Neural progenitor cell (in vitro differentiated cells): ENCODE measurements around the gene MCM5. TPM values are rescaled to one million over a fixed set of nuclear protein-coding genes. Genes with fewer than 3 reads are reported as not detected.
A peak's percentile ranks its signal among the peaks of the same experiment; 100 is the strongest.

Experiments
- DNase-seq: peaks from one replicate; pipeline ENCODE4 v3.0.0-alpha.2; 2016; ENCODE audit warnings: low spot score
- H2AFZ ChIP-seq: fragments of 200-600 bp; sonication (generic); replicated peaks from 2 replicates; pipeline ENCODE4 v1.6.1; 2016; ENCODE audit warnings: antibody characterized with exemption
- H3F3A ChIP-seq: fragments of 200-600 bp; sonication (generic); 2 replicates; pipeline ENCODE4 v1.6.1; 2016; ENCODE audit warnings: antibody characterized with exemption, low read depth
- H3K27ac ChIP-seq: fragments of 200-600 bp; sonication (generic); 2 replicates; pipeline ENCODE4 v1.5.1; 2016; ENCODE audit warnings: mild to moderate bottlenecking
- H3K27me3 ChIP-seq: fragments of 200-600 bp; sonication (generic); 2 replicates; pipeline ENCODE4 v1.6.1; 2016; ENCODE audit warnings: mild to moderate bottlenecking, moderate library complexity
- H3K36me3 ChIP-seq: fragments of 200-600 bp; sonication (generic); 2 replicates; pipeline ENCODE4 v1.5.1; 2016
- H3K4me1 ChIP-seq: fragments of 200-600 bp; sonication (generic); 2 replicates; pipeline ENCODE4 v1.6.1; 2016; ENCODE audit warnings: mixed run types
- H3K4me2 ChIP-seq: fragments of 200-600 bp; sonication (generic); 2 replicates; pipeline ENCODE4 v1.6.1; 2016
- H3K4me3 ChIP-seq: fragments of 200-600 bp; sonication (generic); 2 replicates; pipeline ENCODE4 v1.5.1; 2016
- H3K79me2 ChIP-seq: fragments of 200-600 bp; sonication (generic); 2 replicates; pipeline ENCODE4 v1.6.1; 2016; ENCODE audit warnings: low read depth
- H3K9ac ChIP-seq: fragments of 200-600 bp; sonication (generic); 2 replicates; pipeline ENCODE4 v1.6.1; 2016
- H3K9me3 ChIP-seq: fragments of 200-600 bp; sonication (generic); 2 replicates; pipeline ENCODE4 v1.5.1; 2016; ENCODE audit warnings: low read depth
- H4K20me1 ChIP-seq: fragments of 200-600 bp; sonication (generic); 2 replicates; pipeline ENCODE4 v1.6.1; 2016; ENCODE audit warnings: low read depth
- H3K27ac Mint-ChIP-seq: 3 replicates; pipeline ENCODE4 v1.8.0; 2021; ENCODE audit warnings: mixed read lengths
- H3K27me3 Mint-ChIP-seq: 2 replicates; pipeline ENCODE4 v1.8.0; 2022; ENCODE audit warnings: low read depth, mild to moderate bottlenecking, inconsistent platforms, moderate library complexity, mixed read lengths; ENCODE audit not compliant: insufficient read depth
- H3K36me3 Mint-ChIP-seq: 3 replicates; pipeline ENCODE4 v1.8.0; 2021; ENCODE audit warnings: mixed read lengths
- H3K4me1 Mint-ChIP-seq: 3 replicates; pipeline ENCODE4 v1.8.0; 2021; ENCODE audit warnings: mixed read lengths
- H3K4me3 Mint-ChIP-seq: 3 replicates; pipeline ENCODE4 v1.8.0; 2021; ENCODE audit warnings: mild to moderate bottlenecking, moderate library complexity, mixed read lengths
- H3K9me3 Mint-ChIP-seq: 3 replicates; pipeline ENCODE4 v1.8.0; 2020; ENCODE audit warnings: mixed read lengths
- EZH2 ChIP-seq: fragments of 200-600 bp; sonication (generic); IDR thresholded peaks from 2 replicates; pipeline ENCODE4 v1.6.1; 2017; ENCODE audit warnings: antibody characterized with exemption, mild to moderate bottlenecking, moderate library complexity
- EZH2phosphoT487 ChIP-seq: fragments of 200-600 bp; sonication (generic); IDR thresholded peaks from 2 replicates; pipeline ENCODE4 v1.6.1; 2017; ENCODE audit warnings: antibody characterized with exemption
- total RNA-seq: library from RNA; depleted of rRNA; stranded (reverse); fragments of >200 nt; gene quantifications from 2 replicates; pipeline ENCODE4 v1.2.3, GENCODE V29; 2015; ENCODE audit warnings: low replicate concordance
- TF ChIP-seq, protein P1 (sequence below): fragments of 200-600 bp; sonication (generic); IDR thresholded peaks from 2 replicates; pipeline ENCODE4 v1.5.1; 2017; ENCODE audit warnings: antibody characterized with exemption, mild to moderate bottlenecking

Gene MCM5
- total RNA-seq, 1 donor from 2014 or later: 131 TPM

GRCh38 chr22:35422936-35423335 lies 23.0 kb downstream of the MCM5 start:
- TF ChIP-seq EZH2 (no peak), EZH2phosphoT487 (no peak)
- TF ChIP-seq, protein P1, sequence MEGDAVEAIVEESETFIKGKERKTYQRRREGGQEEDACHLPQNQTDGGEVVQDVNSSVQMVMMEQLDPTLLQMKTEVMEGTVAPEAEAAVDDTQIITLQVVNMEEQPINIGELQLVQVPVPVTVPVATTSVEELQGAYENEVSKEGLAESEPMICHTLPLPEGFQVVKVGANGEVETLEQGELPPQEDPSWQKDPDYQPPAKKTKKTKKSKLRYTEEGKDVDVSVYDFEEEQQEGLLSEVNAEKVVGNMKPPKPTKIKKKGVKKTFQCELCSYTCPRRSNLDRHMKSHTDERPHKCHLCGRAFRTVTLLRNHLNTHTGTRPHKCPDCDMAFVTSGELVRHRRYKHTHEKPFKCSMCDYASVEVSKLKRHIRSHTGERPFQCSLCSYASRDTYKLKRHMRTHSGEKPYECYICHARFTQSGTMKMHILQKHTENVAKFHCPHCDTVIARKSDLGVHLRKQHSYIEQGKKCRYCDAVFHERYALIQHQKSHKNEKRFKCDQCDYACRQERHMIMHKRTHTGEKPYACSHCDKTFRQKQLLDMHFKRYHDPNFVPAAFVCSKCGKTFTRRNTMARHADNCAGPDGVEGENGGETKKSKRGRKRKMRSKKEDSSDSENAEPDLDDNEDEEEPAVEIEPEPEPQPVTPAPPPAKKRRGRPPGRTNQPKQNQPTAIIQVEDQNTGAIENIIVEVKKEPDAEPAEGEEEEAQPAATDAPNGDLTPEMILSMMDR: no peak
- no peak overlapping the region for H3K27ac Mint-ChIP-seq
- Histone ChIP-seq H3K36me3 (no peaks in the 10 kb centered on the region), H3K27me3 (no peaks in the 10 kb centered on the region), H3K4me2 (no peak overlapping the region), H3K9ac (no peak overlapping the region), H3K4me1 (peaks cover 29% of the 10 kb centered on the region), H3K9me3 (no peaks in the 10 kb centered on the region), H2AFZ (no peak overlapping the region), H3K27ac (no peak overlapping the region), H3F3A (peaks cover 43% of the 10 kb centered on the region), H3K4me3 (no peak overlapping the region), H4K20me1 (peaks cover 25% of the 10 kb centered on the region), H3K79me2 (peaks cover 11% of the 10 kb centered on the region)
- peaks cover 16% of the 10 kb centered on the region for H3K36me3 Mint-ChIP-seq
- DNase-seq: no peak
- peaks cover 29% of the 10 kb centered on the region for H3K4me1 Mint-ChIP-seq
- H3K4me3 Mint-ChIP-seq: no peak overlapping the region
- no peaks in the 10 kb centered on the region for H3K9me3 Mint-ChIP-seq
- H3K27me3 Mint-ChIP-seq: no peaks in the 10 kb centered on the region

DNA sequence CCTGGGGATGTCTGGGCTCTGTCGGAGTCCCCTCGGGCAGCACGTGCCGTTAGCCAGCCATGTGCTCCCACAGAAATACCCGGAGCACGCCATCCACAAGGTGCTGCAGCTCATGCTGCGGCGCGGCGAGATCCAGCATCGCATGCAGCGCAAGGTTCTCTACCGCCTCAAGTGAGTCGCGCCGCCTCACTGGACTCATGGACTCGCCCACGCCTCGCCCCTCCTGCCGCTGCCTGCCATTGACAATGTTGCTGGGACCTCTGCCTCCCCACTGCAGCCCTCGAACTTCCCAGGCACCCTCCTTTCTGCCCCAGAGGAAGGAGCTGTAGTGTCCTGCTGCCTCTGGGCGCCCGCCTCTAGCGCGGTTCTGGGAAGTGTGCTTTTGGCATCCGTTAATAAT lies 24.1 kb downstream of the MCM5 start:
- no peak for TF ChIP-seq EZH2
- TF ChIP-seq EZH2phosphoT487: no peak
- TF ChIP-seq, protein P1: no peak
- no peak overlapping the region for H3K4me3 ChIP-seq
- no peak overlapping the region for H2AFZ ChIP-seq
- H3K4me1 Mint-ChIP-seq: peaks cover 29% of the 10 kb centered on the region
- H3K9me3 Mint-ChIP-seq: no peaks in the 10 kb centered on the region
- no peak overlapping the region for H3K27ac Mint-ChIP-seq
- H3K4me2 ChIP-seq: no peak overlapping the region
- peaks cover 29% of the 10 kb centered on the region for H3K4me1 ChIP-seq
- H3K9me3 ChIP-seq: no peaks in the 10 kb centered on the region
- H3K27me3 ChIP-seq: no peaks in the 10 kb centered on the region
- peaks cover 15% of the 10 kb centered on the region for H3K36me3 Mint-ChIP-seq
- H3K36me3 ChIP-seq: no peaks in the 10 kb centered on the region
- no peak for DNase-seq
- no peak overlapping the region for H3K9ac ChIP-seq
- peak overlapping the region; percentile 37 for H3K27ac ChIP-seq
- H3K27me3 Mint-ChIP-seq: no peaks in the 10 kb centered on the region
- peaks cover 49% of the 10 kb centered on the region for H3F3A ChIP-seq
- H3K4me3 Mint-ChIP-seq: no peak overlapping the region
- peaks cover 23% of the 10 kb centered on the region for H4K20me1 ChIP-seq
- H3K79me2 ChIP-seq: peaks cover 11% of the 10 kb centered on the region

GRCh38 chr22:35424761-35425160 lies 24.8 kb downstream of the MCM5 start:
- no peak overlapping the region for H2AFZ ChIP-seq
- no peaks in the 10 kb centered on the region for H3K36me3 ChIP-seq

More at GRCh38 chr22:35424761-35425160, 24.8 kb downstream of the MCM5 start:
- H3K27ac ChIP-seq: peak overlapping the region; percentile 81
- no peak overlapping the region for H3K4me2 ChIP-seq
- Mint-ChIP-seq H3K27me3 (no peaks in the 10 kb centered on the region), H3K4me1 (peaks cover 29% of the 10 kb centered on the region), H3K4me3 (no peak overlapping the region), H3K9me3 (no peaks in the 10 kb centered on the region), H3K27ac (peak overlapping the region; percentile 24), H3K36me3 (peaks cover 11% of the 10 kb centered on the region)
- TF ChIP-seq, protein P1: no peak
- TF ChIP-seq EZH2 (no peak), EZH2phosphoT487 (no peak)
- peaks cover 23% of the 10 kb centered on the region for H4K20me1 ChIP-seq
- no peak overlapping the region for H3K4me3 ChIP-seq
- no peaks in the 10 kb centered on the region for H3K27me3 ChIP-seq
- peaks cover 49% of the 10 kb centered on the region for H3F3A ChIP-seq
- DNase-seq: no peak
- no peak overlapping the region for H3K9ac ChIP-seq
- no peaks in the 10 kb centered on the region for H3K9me3 ChIP-seq
- H3K4me1 ChIP-seq: peaks cover 29% of the 10 kb centered on the region
- H3K79me2 ChIP-seq: peaks cover 11% of the 10 kb centered on the region
